SK-N-SH (cell line): Measurements from ENCODE around the gene DTNBP1. TPM values are rescaled to one million over a fixed set of nuclear protein-coding genes. Genes with fewer than 3 reads are reported as not detected.
A peak's percentile ranks its signal among the peaks of the same experiment; 100 is the strongest.

ENCODE experiments used
- CTCF ChIA-PET: fragments of 300-600, 350-600 bp; formaldehyde crosslinking; extraction: SDS; loops from one replicate; lab custom pipeline; 2021; lab: Yijun Ruan, JAX
- POLR2A ChIA-PET: fragments of 350-600 bp; sonication (Branson Sonifier 250); formaldehyde crosslinking; extraction: SDS; loops from one replicate; lab custom pipeline; 2020; ENCODE audit warnings: antibody characterized with exemption, inconsistent platforms; lab: Yijun Ruan, JAX
- DNase-seq: peaks from one replicate; pipeline ENCODE4 v3.0.0; 2012
- H2AFZ ChIP-seq: fragments of 200-600 bp; sonication (generic); 2 replicates; pipeline ENCODE4 v1.8.1; 2016; ENCODE audit warnings: antibody characterized with exemption, mild to moderate bottlenecking, low read depth
- H3F3A ChIP-seq: fragments of 200-600 bp; sonication (generic); replicated peaks from 2 replicates; pipeline ENCODE3; 2016; ENCODE audit warnings: antibody characterized with exemption, mild to moderate bottlenecking; ENCODE audit not compliant: insufficient read depth
- H3K27ac ChIP-seq, 2 experiments: fragments of 200-500 bp in 1 of 2; fragments of 200-600 bp in 1 of 2; sonication (Bioruptor generic) in 1 of 2; sonication (generic), shearing (Covaris generic) in 1 of 2; 2 replicates each; pipeline versions ENCODE4 v1.5.1 to v1.6.1; 2014 to 2016; ENCODE audit warnings: low read depth in 2 of 2, inconsistent platforms in 1 of 2, low read length in 1 of 2, mild to moderate bottlenecking in 1 of 2, mixed read lengths in 1 of 2
- H3K27me3 ChIP-seq: fragments of 200-600 bp; sonication (generic), shearing (Covaris generic); 2 replicates; pipeline ENCODE4 v1.6.1; 2016; ENCODE audit warnings: mixed run types; ENCODE audit not compliant: insufficient read depth
- H3K36me3 ChIP-seq, 2 experiments: fragments of 200-500 bp in 1 of 2; fragments of 200-600 bp in 1 of 2; sonication (Bioruptor generic) in 1 of 2; sonication (generic) in 1 of 2; replicated peaks in 1 of 2; 2 replicates each; pipeline versions ENCODE3 to v1.5.1; 2014 to 2016; ENCODE audit warnings: low read length in 1 of 2, mild to moderate bottlenecking in 1 of 2; ENCODE audit not compliant: insufficient read depth in 2 of 2, control insufficient read depth in 1 of 2
- H3K4me1 ChIP-seq, 2 experiments: fragments of 200-500 bp in 1 of 2; fragments of 200-600 bp in 1 of 2; sonication (Bioruptor generic) in 1 of 2; sonication (generic), shearing (Covaris generic) in 1 of 2; 2 replicates each; pipeline versions ENCODE4 v1.5.1 to v1.6.1; 2014 to 2016; ENCODE audit warnings: low read depth in 1 of 2, low read length in 1 of 2, mixed run types in 1 of 2; ENCODE audit not compliant: insufficient read depth in 2 of 2, control insufficient read depth in 1 of 2
- H3K4me2 ChIP-seq: fragments of 200-600 bp; sonication (generic), shearing (Covaris generic); 2 replicates; pipeline ENCODE4 v1.6.1; 2017; ENCODE audit warnings: mixed run types
- H3K4me3 ChIP-seq, 2 experiments: fragments of 200-500 bp in 1 of 2; fragments of 200-600 bp in 1 of 2; sonication (Bioruptor generic) in 1 of 2; sonication (generic), shearing (Covaris generic) in 1 of 2; 2 replicates each; pipeline versions ENCODE4 v1.5.1 to v1.8.1; 2014 to 2016; ENCODE audit warnings: low read depth in 2 of 2, inconsistent platforms in 1 of 2, low read length in 1 of 2, mild to moderate bottlenecking in 1 of 2, mixed read lengths in 1 of 2, moderate library complexity in 1 of 2
- H3K79me2 ChIP-seq: fragments of 200-600 bp; sonication (generic); 2 replicates; pipeline ENCODE4 v1.8.1; 2017; ENCODE audit warnings: mild to moderate bottlenecking; ENCODE audit not compliant: insufficient read depth
- H3K9ac ChIP-seq: fragments of 200-600 bp; sonication (generic); 2 replicates; pipeline ENCODE4 v1.6.1; 2017; ENCODE audit warnings: mixed run types
- H3K9me2 ChIP-seq: fragments of 200-600 bp; sonication (generic); 2 replicates; pipeline ENCODE4 v1.6.1; 2017; ENCODE audit warnings: mixed run types
- H3K9me3 ChIP-seq: fragments of 200-600 bp; sonication (generic); 2 replicates; pipeline ENCODE4 v1.6.1; 2017; ENCODE audit warnings: mixed run types, mild to moderate bottlenecking, moderate library complexity
- H4K20me1 ChIP-seq: fragments of 200-600 bp; sonication (generic); 2 replicates; pipeline ENCODE4 v1.6.1; 2017; ENCODE audit warnings: mild to moderate bottlenecking, mixed run types; ENCODE audit not compliant: insufficient read depth
- EP300 ChIP-seq, 2 experiments: IDR thresholded peaks; 2 replicates each; pipeline versions ENCODE4 v1.4.0 to v1.6.1; 2012; ENCODE audit warnings: borderline replicate concordance in 1 of 2, low read depth in 1 of 2, low read length in 1 of 2
- FOSL2 ChIP-seq: IDR thresholded peaks from 2 replicates; pipeline ENCODE4 v1.4.0; 2012; ENCODE audit warnings: low read depth, mild to moderate bottlenecking, moderate library complexity, borderline replicate concordance
- JUND ChIP-seq: IDR thresholded peaks from 2 replicates; pipeline ENCODE4 v1.4.0; 2012
- NRF1 ChIP-seq: IDR thresholded peaks from 2 replicates; pipeline ENCODE4 v1.6.1; 2012; ENCODE audit warnings: low read depth, mild to moderate bottlenecking, low read length
- RFX5 ChIP-seq: IDR thresholded peaks from 2 replicates; pipeline ENCODE4 v1.6.1; 2012; ENCODE audit warnings: mild to moderate bottlenecking, improper control_type of control experiment, low read length
- SIN3A ChIP-seq: IDR thresholded peaks from 2 replicates; pipeline ENCODE4 v1.6.1; 2012; ENCODE audit warnings: low read depth, mild to moderate bottlenecking, low read length, moderate library complexity, borderline replicate concordance
- WGBS: methylation state at CpG from one replicate; pipeline ENCODE4 v1.1.6; 2017; ENCODE audit warnings: low lambda C conversion rate; 5-methylcytosine and 5-hydroxymethylcytosine counted together
- polyA plus RNA-seq, 3 experiments: library from polyadenylated mRNA; depleted of rRNA; stranded (reverse); fragments of >200 nt; gene quantifications; 2 replicates each; pipeline ENCODE4 v1.2.3, GENCODE V29; 2012
- TF ChIP-seq, protein P1 (sequence below): IDR thresholded peaks from 2 replicates; pipeline ENCODE4 v1.6.1; 2012; ENCODE audit warnings: mild to moderate bottlenecking, low read depth, low read length, moderate library complexity
- TF ChIP-seq, protein P2 (sequence below): fragments of 150-350 bp; IDR thresholded peaks from 2 replicates; pipeline ENCODE4 v1.6.1; 2016; ENCODE audit warnings: mild to moderate bottlenecking, low read depth, low read length

Gene DTNBP1
- polyA plus RNA-seq, 1 of the 3 experiments (the other 2 are of a cell fraction), result 19.7 TPM

DNA sequence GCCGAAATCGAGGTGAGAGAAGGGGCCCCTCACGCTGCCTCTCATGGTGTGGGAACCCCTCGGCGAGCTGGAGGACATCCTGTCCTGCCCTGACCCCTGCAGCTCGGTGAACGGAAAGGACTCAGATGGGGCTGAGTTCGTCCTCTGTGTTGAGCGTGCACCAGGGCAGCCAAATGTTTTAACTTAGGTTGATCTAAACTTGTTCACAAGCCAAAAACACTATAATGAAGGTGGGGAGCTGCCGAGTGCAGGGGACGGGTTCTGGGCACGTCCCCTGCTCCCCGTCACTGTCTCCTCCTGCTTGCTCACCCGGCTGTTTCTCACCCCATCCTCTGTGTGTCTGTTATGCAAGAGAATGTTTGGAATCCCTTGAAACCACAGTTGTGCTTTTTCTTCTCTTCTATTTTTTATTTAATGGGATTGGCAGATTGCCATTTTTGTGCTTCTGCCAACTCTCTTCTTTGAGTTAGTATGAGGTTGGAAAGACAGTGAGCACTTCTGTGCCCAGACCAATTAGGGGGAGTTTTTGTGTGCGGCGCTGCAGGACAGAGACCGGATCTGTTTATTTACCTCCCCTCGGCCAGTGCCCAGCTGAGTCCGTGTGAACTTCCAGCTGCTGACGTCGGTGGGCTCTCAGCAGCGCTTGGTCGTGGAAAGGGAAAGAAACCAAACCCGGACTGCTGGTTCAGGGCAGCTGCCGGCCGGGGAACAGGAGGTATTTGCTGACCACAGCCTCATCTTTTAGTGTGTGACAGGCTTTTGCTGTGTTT, 158.1 kb downstream of the DTNBP1 start (continued):
- TF ChIP-seq, protein P1, sequence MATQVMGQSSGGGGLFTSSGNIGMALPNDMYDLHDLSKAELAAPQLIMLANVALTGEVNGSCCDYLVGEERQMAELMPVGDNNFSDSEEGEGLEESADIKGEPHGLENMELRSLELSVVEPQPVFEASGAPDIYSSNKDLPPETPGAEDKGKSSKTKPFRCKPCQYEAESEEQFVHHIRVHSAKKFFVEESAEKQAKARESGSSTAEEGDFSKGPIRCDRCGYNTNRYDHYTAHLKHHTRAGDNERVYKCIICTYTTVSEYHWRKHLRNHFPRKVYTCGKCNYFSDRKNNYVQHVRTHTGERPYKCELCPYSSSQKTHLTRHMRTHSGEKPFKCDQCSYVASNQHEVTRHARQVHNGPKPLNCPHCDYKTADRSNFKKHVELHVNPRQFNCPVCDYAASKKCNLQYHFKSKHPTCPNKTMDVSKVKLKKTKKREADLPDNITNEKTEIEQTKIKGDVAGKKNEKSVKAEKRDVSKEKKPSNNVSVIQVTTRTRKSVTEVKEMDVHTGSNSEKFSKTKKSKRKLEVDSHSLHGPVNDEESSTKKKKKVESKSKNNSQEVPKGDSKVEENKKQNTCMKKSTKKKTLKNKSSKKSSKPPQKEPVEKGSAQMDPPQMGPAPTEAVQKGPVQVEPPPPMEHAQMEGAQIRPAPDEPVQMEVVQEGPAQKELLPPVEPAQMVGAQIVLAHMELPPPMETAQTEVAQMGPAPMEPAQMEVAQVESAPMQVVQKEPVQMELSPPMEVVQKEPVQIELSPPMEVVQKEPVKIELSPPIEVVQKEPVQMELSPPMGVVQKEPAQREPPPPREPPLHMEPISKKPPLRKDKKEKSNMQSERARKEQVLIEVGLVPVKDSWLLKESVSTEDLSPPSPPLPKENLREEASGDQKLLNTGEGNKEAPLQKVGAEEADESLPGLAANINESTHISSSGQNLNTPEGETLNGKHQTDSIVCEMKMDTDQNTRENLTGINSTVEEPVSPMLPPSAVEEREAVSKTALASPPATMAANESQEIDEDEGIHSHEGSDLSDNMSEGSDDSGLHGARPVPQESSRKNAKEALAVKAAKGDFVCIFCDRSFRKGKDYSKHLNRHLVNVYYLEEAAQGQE, result 0 out of 2 replicates have a peak, but pooled peaks have one; percentile 7
- TF ChIP-seq FOSL2 (peak; percentile 44; the same call in 1 of the 2 replicates), EP300 (IDR thresholded peaks at IDR 0.05; ENCODE audit: borderline replicate concordance in 1 of 2, low read depth in 1 of 2, low read length in 1 of 2) (peak; percentile 37 to 89; a peak in 2 of 4 replicates), RFX5 (no peak), NRF1 (no peak), JUND (peak; percentile 70; the same call in 1 of the 2 replicates)
- TF ChIP-seq, protein P2, sequence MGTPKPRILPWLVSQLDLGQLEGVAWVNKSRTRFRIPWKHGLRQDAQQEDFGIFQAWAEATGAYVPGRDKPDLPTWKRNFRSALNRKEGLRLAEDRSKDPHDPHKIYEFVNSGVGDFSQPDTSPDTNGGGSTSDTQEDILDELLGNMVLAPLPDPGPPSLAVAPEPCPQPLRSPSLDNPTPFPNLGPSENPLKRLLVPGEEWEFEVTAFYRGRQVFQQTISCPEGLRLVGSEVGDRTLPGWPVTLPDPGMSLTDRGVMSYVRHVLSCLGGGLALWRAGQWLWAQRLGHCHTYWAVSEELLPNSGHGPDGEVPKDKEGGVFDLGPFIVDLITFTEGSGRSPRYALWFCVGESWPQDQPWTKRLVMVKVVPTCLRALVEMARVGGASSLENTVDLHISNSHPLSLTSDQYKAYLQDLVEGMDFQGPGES, result no peak

DNA sequence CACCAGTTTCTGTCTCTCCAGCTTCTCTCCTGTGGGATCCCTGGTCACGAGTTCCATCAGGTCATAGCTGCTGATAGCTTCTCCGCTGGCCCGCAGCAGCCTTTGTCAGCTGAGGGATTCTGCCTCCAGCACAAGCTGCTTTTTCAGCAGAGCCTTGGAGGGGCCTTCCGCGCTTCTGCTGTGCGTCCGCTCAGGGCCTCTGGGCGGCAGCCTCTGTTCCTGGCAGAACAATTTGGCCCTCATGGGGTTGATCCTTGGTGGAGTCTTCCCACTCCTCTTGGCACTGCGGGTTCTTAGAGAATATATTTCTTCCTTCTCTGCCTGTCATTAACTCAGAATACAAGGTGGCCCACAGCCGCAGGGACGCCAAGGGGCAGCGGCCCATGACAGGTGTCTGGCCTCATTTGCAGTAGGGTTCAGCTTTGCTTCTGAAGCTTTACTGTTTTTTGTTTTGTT, 158.8 kb downstream of the DTNBP1 start:
- 95% methylated on average over 4 of the region's 12 CpGs for WGBS
- peak; percentile 46 for DNase-seq
- TF ChIP-seq EP300 (IDR thresholded peaks at IDR 0.05; ENCODE audit: borderline replicate concordance in 1 of 2, low read depth in 1 of 2, low read length in 1 of 2) (0 out of 4 replicates have a peak, but pooled peaks of 1 of the 2 experiments have one; percentile 3), SIN3A (no peak)
- Histone ChIP-seq H3K27me3 (no peaks in the 10 kb centered on the region), H2AFZ (no peak overlapping the region), H3K9me3 (no peaks in the 10 kb centered on the region), H3K4me3 (peak overlapping the region in 1 of 2 experiments; percentile 49; a peak in 1 of 4 replicates), H3K9me2 (no peaks in the 10 kb centered on the region), H3K36me3 (peaks cover 7 to 8% of the 10 kb centered on the region in 2 experiments), H3K9ac (no peak overlapping the region), H3F3A (peaks cover 10% of the 10 kb centered on the region), H3K4me1 (peaks cover 25 to 34% of the 10 kb centered on the region in 2 experiments), H4K20me1 (peaks cover 60% of the 10 kb centered on the region), H3K79me2 (0 out of 2 replicates have a peak, but pooled peaks cover 7% of the 10 kb centered on the region), H3K27ac (peak overlapping the region; percentile 62 to 89; a peak in 3 of 4 replicates), H3K4me2 (peak overlapping the region; percentile 73)
- CTCF ChIA-PET, result interaction anchor here (0.8 to 3.6 kb wide), 13 partner anchors 12 to 1296 kb away, joined by 3 to 15 read pairs (median 4); no protein-coding TSS in a partner anchor
- POLR2A ChIA-PET, result no interaction called here
